ENCODE data around the gene ATP6V0C. TPM values are rescaled to one million over a fixed set of nuclear protein-coding genes. Genes with fewer than 3 reads are reported as not detected.
"Not testable (repeated sequence)": the region's sequence is repeated elsewhere in the genome, so short reads cannot be mapped to it uniquely, and the experiment has no call there.

ATP6V0C gene
- total RNA-seq, 1 experiment from 2014 or later, result 147 TPM

GRCh38 chr16:2474877-2475412 is 38.8 kb upstream of the ATP6V0C start, which contains the start of gene TBC1D24:
Gene TBC1D24, plus strand, starts transcription at chr16:2475127. Its CDS starts 21,022 bp downstream, at chr16:2496149.
- peak; percentile 75 for DNase-seq (ENCODE audit: low read depth)

GRCh38 chr16:2475413-2476344 is 38.1 kb upstream of the ATP6V0C start:
- no peak for DNase-seq (ENCODE audit: low read depth)

GRCh38 chr16:2476345-2476720 is 37.4 kb upstream of the ATP6V0C start:
- DNase-seq (ENCODE audit: low read depth), result no peak

- DNase-seq (ENCODE audit: low read depth), result no peak
Measured at GRCh38 chr16:2476741-2477140, 37.0 kb upstream of the ATP6V0C start.

- DNase-seq (ENCODE audit: low read depth), result no peak
Measured at GRCh38 chr16:2477327-2477726, 36.4 kb upstream of the ATP6V0C start.

GRCh38 chr16:2478279-2478678 is 35.5 kb upstream of the ATP6V0C start:
- no peak for DNase-seq (ENCODE audit: low read depth)

GRCh38 chr16:2479996-2480395 is 33.8 kb upstream of the ATP6V0C start:
- DNase-seq (ENCODE audit: low read depth), result not testable (repeated sequence)

GRCh38 chr16:2480948-2481347 is 32.8 kb upstream of the ATP6V0C start:
- no peak for DNase-seq (ENCODE audit: low read depth)

GRCh38 chr16:2481676-2482075 is 32.1 kb upstream of the ATP6V0C start:
- no peak for DNase-seq (ENCODE audit: low read depth)

- DNase-seq (ENCODE audit: low read depth), result no peak
Measured at GRCh38 chr16:2482249-2482648, 31.5 kb upstream of the ATP6V0C start.

GRCh38 chr16:2482708-2483534 is 30.8 kb upstream of the ATP6V0C start:
- DNase-seq (ENCODE audit: low read depth), result no peak

GRCh38 chr16:2483939-2484897 is 29.5 kb upstream of the ATP6V0C start:
- no peak for DNase-seq (ENCODE audit: low read depth)

- DNase-seq (ENCODE audit: low read depth), result no peak
Measured at GRCh38 chr16:2484898-2485508, 28.7 kb upstream of the ATP6V0C start.

- no peak for DNase-seq (ENCODE audit: low read depth)
Measured at GRCh38 chr16:2485811-2486507, 27.8 kb upstream of the ATP6V0C start.

GRCh38 chr16:2486645-2487516 is 26.9 kb upstream of the ATP6V0C start:
- DNase-seq (ENCODE audit: low read depth), result no peak

- no peak for DNase-seq (ENCODE audit: low read depth)
Measured at GRCh38 chr16:2487517-2487842, 26.3 kb upstream of the ATP6V0C start.

GRCh38 chr16:2487903-2488531 is 25.7 kb upstream of the ATP6V0C start:
- no peak for DNase-seq (ENCODE audit: low read depth)

GRCh38 chr16:2489581-2489980 is 24.2 kb upstream of the ATP6V0C start:
- DNase-seq (ENCODE audit: low read depth), result no peak
